RCC 7860 (cell line): ENCODE measurements around the gene CCNDBP1.
A peak's percentile ranks its signal among the peaks of the same experiment; 100 is the strongest.
"Not testable (repeated sequence)": the region's sequence is repeated elsewhere in the genome, so short reads cannot be mapped to it uniquely, and the experiment has no call there.

Experiments used
- DNase-seq: peaks from one replicate; pipeline ENCODE4 v3.0.0-alpha.2; 2015; ENCODE audit warnings: low spot score
- FAIRE-seq: peaks from 2 replicates; lab custom pipeline; 2012; peaks lifted over from hg19 to GRCh38; lab: Jason Lieb, UNC

The CCNDBP1 gene, protein sequence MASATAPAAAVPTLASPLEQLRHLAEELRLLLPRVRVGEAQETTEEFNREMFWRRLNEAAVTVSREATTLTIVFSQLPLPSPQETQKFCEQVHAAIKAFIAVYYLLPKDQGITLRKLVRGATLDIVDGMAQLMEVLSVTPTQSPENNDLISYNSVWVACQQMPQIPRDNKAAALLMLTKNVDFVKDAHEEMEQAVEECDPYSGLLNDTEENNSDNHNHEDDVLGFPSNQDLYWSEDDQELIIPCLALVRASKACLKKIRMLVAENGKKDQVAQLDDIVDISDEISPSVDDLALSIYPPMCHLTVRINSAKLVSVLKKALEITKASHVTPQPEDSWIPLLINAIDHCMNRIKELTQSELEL

DNA sequence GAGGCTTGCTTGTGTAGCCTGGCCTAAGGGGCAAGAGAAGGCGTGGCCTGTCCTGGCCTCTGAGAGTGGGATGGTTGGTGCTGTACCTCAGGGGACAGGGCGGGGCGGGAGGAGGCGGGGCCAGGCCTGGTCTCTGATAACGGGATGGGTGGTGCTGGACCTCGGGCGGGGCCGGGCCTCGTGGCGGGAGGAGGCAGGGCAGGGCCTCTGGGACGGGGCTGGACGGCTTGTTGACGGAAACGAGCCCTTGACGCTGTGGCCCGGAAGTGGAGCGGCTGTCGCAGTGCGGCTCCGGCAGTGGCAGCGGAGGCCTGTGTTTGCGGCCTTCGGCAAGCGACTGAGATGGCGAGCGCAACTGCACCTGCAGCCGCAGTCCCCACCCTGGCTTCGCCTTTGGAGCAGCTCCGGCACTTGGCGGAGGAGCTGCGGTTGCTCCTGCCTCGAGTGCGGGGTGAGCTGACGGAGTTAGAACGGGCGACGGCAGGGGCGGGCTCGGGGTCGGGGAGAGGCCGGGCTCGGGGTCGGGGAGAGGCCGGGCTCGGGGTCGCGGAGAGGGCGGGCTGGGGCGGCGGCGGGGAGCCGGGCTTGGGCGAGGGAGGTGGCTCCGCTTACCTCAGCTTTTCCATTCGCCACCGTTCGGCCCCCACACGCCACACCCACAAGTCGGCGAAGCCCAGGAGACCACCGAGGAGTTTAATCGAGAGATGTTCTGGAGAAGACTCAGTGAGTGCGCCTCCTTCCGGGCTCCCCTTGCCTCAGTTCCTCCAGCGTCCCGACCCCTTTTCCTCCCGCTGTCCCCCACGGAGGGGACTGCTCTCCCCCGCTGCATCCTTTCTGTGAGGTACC is at the start of gene CCNDBP1:
Gene CCNDBP1 (plus strand): TSS at position 247 of the 846 bp plus-strand sequence. CDS start 96 bp downstream, at position 343.
- FAIRE-seq (peak; percentile 77), DNase-seq (peak; percentile 79)

DNA sequence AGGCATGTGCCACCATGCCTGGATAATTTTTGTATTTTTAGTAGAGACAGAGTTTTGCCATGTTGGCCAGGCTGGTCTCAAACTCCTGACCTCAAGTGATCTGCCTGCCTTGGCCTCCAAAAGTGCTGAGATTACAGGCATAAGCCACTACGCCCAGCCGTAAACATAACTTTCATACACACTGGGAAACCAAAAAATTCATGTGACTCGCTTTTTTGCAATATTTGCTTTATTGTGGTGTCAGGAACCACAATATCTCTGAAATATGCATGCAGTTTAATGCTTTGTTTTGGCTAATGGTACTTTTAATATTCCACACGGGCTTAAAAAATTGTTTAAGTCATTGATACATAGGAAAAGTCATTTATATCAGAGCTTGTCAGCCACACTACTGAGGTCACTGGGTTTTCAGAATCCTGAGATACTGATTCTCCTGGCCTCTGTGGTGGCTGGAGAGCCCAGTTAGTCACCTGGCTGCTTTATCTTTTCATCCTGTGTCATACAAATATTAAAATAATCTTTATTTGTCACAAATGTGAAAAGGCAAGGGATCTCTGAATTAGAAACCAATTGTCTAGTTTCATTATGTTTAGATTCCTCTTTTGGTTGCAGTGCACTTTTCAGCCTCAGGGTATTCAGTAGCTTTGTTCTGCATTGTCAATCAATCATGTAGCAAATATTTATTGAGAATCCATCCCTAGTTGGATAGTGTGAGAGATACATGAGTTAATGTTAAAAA is 41.8 kb upstream of the CCNDBP1 start:
- DNase-seq, result no peak
- FAIRE-seq, result no peak

DNA sequence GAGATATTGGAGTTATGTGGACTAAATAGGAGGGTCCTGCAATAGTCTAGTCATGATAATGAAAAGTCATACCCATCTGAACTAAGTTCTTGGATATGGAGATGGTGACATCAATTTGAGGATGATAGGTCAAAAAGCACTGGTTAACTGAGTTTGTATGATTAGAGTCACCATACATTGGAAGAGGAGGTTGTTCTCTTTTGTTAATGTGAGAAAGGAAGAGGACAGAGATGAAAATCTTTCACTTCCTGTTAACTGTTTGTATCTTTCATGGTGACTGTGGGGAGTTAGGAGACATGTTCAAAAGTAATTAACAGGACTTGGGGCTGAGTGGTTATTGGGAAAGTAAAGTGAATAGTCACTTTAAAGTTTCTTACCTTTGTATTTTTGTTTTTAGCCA is 40.7 kb upstream of the CCNDBP1 start:
- no peak for DNase-seq
- FAIRE-seq, result no peak

DNA sequence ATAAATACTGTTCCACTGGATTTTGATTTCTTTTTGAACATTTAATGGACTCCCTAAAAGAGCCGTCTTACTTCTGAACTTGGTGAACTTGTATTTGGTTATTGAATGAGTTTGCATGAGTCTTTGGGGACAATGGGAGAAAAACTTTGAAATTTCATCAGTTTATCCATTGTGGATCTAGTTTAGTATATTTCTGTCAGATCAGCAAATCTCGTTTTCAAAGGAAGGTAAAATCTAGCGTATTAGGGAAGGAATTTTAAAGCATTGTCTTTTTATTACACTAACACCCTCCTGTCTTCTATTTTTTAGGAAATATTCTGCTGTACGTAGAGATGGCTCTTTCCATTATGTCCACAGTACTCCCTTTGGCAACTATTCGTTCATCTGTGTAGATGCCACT is 39.0 kb upstream of the CCNDBP1 start:
- DNase-seq, result no peak
- FAIRE-seq, result no peak

DNA sequence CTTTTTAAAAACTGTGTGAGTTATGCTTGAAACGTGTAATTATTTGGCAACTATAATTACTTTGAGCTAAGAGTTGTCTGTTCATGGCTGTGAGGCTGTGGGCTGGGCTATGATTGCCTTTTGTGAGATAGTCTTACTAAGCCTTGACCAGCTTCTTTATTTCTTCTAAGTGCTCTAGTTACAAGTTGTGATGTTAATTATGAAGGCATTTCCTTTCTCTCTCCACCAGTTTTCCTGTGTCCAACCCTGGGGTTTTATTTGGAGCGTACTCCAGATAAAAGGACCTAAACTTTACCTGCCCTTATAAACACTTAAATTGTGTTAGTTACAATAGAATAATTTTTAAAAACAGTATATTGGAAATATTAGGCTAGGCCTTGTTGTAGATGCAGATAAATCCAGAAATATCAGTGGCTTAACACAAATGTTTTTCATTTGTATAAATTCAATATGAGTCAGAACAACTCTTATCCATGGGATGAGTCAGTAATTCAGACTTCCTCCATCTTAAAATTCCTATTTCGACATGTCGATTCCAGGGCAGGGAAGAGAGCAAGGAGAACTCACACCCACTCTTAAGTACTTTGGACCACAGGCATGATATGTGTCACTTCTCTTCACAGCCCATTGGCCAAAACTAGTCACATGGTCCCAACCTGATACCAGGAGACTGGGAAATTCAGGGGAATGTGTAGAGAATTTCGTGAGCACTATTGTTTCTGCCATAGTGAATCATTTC is 34.8 kb upstream of the CCNDBP1 start:
- FAIRE-seq (peak; percentile 51), DNase-seq (peak; percentile 87)

DNA sequence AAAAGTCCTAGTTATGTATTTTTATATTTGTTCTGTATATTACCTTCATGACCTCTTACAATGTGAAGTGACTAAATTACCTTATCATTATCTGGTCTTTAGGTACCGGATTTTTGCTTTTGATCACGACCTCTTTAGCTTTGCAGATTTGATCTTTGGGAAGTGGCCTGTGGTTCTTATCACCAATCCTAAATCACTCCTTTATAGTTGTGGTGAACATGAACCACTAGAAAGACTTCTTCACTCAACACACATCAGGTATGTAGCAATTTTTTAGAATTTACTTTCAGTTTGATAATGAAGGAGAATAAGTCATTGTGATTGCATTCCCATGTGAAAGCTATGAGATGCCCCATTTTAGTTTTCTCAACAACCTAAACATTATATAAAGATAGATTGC is 33.5 kb upstream of the CCNDBP1 start:
- no peak for FAIRE-seq
- no peak for DNase-seq

DNA sequence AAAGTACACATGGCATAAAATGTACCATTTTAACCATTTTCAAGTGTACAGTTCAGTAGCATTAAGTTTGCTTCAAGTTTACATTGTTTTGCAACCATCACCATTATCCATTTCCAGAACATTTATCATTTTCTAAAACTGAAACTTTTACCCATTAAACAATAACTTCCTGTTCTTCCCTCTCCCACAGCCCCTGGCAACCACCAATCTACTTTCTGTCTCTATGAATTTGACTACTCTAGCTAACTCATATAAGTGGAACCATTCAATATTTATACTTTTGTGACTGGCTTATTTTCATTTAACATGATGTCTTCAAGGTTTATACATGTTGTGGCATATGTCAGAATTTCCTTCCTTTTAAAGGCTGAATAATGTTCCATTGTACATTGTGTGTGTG is 31.9 kb upstream of the CCNDBP1 start:
- no peak for FAIRE-seq
- no peak for DNase-seq

DNA sequence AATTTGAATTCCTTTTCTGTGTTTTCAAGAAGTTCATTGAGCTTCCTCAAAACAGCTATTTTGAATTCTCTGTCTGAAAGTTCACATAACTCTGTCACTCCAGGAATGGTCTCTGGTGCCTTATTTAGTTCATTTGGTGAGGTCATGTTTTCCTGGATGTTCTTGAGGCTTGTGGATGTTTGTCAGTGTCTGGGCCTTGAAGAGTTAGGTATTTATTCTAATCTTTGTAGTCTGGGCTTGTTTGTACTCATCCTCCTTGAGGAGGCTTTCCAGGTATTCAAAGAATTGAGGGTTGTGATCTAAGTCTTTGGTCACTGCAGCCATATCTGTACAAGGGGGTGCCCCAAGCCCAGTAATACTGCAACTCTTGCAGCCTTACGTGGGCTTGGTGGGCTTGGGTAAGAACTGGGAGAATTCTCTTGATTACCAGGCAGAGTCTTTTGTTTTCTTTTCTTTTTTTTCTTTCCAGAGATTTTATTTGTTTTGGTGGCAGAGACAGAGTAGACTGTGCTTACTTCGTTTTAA is 19.3 kb upstream of the CCNDBP1 start:
- DNase-seq (no peak), FAIRE-seq (no peak)

DNA sequence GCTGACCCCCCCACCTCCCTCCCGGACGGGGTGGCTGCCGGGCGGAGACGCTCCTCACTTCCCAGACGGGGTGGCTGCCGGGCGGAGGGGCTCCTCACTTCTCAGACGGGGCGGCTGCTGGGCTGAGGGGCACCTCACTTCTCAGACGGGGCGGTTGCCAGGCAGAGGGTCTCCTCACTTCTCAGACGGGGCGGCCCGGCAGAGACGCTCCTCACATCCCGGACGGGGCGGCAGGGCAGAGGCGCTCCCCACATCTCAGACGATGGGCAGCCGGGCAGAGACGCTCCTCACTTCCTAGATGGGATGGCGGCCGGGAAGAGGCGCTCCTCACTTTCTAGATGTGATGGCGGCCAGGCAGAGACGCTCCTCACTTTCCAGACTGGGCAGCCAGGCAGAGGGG is 17.9 kb upstream of the CCNDBP1 start:
- DNase-seq, FAIRE-seq: not testable (repeated sequence)

DNA sequence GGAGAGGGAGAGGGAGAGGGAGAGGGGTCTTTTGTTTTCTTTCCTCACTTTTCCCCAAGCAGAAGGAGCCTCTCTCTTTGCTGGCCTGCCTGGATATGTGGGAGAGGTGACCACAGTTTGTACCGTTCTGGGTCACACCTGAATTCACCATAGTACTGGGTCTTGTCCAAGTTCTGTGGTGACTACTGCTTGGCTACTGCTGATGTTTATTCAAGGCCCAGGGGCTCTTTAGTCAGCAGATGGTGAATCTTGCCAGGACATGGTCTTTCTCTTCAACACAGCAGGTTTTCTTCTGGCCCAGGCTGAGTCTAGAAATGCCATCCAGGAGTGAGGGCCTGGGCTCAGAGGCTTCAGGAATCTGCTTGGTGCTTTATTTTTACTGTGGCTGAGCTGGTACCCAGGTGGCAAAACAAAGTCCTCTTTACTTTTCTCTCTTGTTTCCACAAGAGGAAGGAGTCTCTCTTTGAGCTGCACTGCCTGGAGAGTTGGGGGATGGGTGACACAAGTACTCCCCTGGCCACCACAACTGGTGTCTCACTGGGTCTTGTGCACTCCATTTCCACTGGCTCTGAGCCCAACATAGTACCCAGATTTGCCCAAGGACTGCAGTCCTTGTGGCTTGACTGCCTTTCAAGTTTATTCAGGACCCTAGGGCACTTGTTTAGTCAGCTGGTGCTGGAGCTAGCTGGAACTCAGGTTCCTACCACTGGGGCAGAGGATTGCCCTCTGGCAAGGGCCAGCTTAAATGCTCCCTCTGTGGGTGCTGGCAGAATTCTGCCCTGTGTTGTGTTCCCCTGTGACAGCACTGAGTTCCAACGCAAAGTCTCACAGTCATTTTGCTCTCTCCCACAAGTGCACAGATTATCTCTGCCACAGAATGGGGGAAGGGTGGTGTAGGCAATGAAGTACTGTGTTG is 16.8 kb upstream of the CCNDBP1 start:
- DNase-seq, result peak; percentile 77

DNA sequence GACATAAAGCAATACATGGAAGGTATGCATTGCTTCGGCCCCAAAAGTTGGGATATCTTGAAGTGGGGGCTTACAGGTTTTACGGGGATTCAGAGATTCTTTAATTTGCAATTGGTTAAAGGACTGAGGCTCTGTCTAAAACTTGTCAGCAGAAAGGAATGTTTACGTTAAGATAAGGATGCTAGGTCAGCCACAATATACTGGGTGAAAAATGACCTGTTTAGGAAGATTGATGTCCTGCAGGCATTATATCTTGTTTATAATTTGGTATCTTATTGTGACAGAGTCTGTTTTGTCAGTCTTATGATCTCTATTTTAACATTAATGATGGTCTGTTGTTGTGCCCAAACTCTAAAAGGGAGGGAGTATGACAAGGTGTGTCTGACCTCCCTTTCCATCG is 15.3 kb upstream of the CCNDBP1 start:
- DNase-seq, result no peak
- FAIRE-seq, result no peak

More for the DNA sequence above, 16.8 kb upstream of the CCNDBP1 start:
- peak; percentile 81 for FAIRE-seq

DNA sequence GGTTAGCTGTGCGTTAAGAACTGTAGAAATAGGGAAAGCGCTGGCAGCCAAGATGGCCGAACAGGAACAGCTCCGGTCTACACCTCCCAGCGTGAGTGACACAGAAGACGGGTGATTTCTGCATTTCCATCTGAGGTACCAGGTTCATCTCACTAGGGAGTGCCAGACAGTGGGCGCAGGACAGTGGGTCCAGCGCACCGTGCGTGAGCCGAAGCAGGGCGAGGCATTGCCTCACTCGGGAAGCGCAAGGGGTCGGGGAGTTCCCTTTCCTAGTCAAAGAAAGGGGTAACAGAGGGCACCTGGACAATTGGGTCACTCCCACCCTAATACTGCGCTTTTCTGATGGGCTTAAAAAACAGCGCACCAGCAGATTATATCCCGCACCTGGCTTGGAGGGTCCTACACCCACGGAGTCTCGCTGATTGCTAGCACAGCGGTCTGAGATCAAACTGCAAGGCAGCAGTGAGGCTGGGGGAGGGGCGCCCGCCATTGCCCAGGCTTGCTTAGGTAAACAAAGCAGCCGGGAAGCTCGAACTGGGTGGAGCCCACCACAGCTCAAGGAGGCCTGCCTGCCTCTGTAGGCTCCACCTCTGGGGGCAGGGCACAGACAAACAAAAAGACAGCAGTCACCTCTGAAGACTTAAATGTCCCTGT is 9.4 kb upstream of the CCNDBP1 start:
- not testable (repeated sequence) for FAIRE-seq, DNase-seq

DNA sequence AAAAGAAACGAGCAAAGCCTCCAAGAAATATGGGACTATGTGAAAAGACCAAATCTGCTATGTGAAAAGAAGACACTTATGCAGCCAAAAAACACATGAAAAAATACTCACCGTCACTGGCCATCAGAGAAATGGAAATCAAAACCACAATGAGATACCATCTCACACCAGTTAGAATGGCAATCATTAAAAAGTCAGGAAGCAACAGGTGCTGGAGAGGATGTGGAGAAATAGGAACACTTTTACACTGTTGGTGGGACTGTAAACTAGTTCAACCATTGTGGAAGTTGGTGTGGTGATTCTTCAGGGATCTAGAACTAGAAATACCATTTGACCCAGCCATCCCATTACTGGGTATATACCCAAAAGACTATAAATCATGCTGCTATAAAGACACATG is 8.1 kb upstream of the CCNDBP1 start:
- not testable (repeated sequence) for FAIRE-seq, DNase-seq

DNA sequence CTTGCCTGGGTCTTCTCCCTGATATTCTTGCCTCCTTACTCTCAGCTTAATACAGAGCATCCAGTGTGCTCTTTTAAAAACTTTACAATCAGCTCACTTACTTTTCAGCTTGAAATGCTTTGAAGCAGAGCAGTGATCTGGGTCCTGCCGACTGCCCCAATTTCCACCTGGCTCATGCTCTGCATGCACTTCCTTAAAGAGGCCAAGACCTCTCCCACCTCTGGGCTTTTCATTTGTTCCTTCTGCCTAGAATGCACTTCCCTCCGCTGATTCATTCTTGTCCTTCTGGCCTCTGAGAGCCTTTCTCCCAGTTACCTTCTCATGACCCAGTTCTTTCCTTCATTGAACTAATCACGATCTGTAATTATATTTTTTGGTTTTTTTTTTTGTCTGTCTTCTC is 1.9 kb upstream of the CCNDBP1 start:
- FAIRE-seq, result no peak

DNA sequence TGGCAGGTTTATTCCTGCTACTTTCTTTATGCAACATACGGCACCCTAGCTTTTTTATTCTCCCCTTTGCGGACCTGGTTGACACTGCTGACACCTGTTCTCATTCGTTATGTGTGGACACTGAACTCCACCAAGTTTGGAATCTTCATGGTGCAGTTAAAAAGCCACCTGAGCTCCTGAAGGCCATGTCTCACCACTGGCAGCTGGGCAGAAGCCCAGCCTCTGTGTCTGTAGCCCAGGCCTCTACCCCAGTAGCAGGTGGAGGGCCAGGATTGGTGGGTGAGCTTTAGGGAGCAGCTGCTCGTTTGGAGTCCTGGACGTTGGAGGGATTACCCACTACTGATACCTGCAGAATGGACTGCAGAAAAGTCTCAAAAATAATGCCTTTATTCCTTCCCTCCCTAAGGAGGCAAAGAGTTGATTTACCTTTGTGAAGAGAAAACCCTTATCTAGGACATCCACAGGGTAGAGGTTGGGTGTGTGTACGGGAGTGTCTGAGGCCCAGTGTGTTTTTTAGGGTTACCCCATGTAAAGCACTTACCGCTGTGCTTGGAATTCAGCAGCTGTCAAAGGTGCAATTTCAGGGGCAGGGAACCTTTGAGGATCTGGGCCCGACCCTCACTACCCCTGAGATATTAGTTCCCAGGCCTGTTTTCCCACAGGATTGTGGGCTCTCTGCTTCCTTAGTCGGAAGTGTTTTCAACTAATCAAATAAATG is 637 bp upstream of the CCNDBP1 start:
- DNase-seq (no peak), FAIRE-seq (no peak)

More for the DNA sequence above, 1.9 kb upstream of the CCNDBP1 start:
- no peak for DNase-seq

DNA sequence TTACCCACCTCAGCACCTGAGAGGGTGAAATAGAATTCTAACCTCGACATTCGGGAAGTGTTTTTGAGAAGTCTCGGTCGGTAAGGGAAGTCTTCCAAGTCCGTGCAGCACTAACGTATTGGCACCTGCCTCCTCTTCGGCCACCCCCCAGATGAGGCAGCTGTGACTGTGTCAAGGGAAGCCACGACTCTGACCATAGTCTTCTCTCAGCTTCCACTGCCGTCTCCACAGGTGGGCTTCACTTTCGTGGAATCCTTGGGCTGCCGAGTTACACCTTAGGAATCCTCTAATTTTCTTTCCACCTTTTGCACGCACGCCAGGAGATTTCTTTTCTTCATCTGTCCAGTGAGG is 775 bp downstream of the CCNDBP1 start:
- no peak for DNase-seq
- no peak for FAIRE-seq

DNA sequence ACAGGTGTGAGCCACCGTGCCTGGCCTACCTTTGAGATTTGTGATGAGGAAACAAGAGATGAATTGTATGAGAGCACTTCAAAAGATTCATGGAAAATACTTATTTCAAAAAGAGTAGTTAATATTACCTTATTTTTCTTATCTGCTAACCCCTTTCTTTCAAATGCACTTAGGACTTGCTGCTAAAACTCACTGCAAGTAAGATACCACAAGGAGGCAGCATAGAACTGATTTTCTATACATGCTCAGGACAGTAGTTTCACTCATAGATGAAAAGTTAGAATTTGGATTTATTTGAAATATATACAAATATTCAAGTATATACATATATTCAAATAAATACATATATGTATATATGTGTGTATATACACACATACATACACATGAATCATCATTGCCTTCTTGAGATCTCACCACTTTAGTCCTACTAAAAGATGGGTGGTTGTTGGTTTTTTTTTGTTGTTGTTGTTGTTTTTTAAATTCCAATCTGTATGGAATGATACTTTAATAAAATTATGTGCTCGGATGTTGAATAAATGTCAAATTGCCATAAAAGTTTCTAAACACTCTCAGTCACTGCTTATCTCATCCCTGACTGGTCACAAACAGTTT is 2.4 kb downstream of the CCNDBP1 start:
- FAIRE-seq (peak; percentile 81), DNase-seq (peak; percentile 41)

DNA sequence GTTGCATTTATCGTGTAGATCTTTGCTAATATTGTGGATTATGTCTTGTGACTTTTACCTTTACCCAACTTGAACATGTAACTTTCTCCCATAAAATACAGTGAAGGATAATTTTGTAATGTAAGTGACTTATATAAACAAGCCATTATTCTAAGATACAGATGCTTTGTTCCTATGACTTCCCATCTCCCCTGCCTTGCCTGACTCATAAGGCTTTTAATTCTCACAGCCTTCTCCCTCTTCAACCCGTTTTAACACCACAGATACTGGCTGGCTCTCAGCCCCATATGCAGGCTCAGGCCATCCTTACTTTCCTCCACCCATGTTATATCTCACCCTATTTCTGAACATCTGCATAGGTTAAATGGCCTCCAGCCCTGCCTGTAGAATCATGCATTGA is 4.1 kb downstream of the CCNDBP1 start:
- FAIRE-seq, result no peak
- DNase-seq, result no peak
